Renal pelvis (tissue), 4 donors: ENCODE measurements around the gene PGM1. TPM values are rescaled to one million over a fixed set of nuclear protein-coding genes. Genes with fewer than 3 reads are reported as not detected.

Source experiments
- DNase-seq: peaks from one replicate; pipeline ENCODE4 v3.0.0-alpha.2; 2013
- polyA plus RNA-seq, 3 donors: library from polyadenylated mRNA; unstranded; fragments of 120-200 nt; gene quantifications; one replicate each; pipeline ENCODE4 v1.2.1, GENCODE V29; 2013; ENCODE audit not compliant: insufficient read length in 3 of 3

Gene PGM1
- polyA plus RNA-seq, 3 donors: 27.7 to 32.7 (median 28.8) TPM

GRCh38 chr1:63662841-63663240 is 69.6 kb downstream of the PGM1 start:
- DNase-seq: no peak

DNA sequence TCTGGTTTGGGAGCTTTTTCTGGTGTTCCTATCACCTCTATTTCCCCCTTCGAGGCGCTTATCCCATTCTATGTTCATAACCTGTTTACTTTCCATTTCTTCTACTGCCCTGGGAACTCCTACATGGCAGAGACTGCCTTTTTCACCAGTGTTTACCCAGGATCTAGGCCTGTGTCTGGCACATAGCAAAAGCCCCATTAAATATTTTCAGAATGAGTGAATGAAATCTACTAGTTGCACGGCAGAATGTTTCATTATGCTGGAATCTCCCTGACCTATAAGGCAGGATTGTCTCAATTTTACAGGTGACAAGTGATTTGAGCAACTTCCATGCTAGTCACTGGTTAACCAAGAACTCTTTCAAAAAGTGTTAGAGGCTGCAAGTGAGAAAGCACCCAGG is 70.1 kb downstream of the PGM1 start:
- no peak for DNase-seq

GRCh38 chr1:63663873-63664272 is 70.7 kb downstream of the PGM1 start:
- DNase-seq: no peak

DNA sequence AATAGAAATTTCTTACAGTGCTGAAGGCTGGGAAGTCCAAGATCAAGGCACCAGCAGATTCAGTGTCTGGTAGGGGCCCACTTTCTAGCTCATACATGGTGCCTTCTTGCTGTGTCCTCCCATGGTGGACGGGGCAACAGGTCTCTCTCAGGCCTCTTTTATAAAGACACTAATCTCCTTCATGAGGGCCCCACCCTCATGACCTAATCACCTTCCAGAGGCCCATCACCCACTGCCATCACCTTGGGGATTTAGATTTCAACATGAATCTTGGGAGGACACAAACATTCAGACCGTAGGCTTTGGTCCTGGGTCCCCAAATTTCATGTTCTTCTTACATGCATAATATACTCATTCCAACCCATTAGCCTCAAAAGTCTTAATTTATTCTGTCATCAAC is 71.5 kb downstream of the PGM1 start:
- no peak for DNase-seq

- no peak for DNase-seq
Observed at GRCh38 chr1:63665410-63665809, 72.2 kb downstream of the PGM1 start.

DNA sequence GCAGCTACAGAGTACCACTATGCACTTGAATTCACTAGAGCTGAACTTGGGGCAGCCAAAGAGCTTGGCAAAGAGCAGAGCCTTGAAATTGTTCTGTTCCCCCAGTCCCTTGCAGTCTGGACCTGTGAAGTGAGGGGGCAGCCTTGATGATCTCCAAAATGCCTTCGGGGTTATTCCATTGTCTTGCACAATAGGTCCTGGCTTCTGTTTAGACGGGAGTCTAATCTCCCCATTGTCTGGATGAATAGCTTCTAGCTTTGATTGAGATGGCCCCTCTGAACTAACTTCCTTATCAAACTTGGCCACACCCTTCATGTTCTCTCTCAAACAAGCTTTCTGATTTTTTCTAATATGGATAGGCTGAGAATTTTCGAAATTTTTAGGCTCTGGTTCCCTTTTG is 72.6 kb downstream of the PGM1 start:
- DNase-seq: no peak

DNA sequence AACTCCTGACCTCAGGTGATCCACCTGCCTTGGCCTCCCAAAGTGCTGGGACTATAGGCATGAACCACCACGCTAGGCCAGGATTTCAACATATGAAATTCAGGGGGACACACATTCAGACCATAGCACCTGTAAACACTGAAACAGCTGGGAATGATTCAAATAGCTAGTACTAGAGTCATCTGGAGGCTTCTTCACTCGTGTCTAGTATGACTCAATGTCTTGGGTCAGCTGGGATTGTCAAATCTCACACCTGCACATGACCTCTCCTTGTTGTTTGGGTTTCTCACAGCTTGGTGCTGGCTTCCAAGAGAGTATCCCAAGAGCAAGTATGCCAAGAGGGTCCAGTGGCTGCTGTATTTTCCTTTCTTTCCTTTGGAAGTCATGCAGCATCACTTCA is 75.1 kb downstream of the PGM1 start:
- DNase-seq: no peak

- no peak for DNase-seq
Observed at GRCh38 chr1:63669151-63669961, 76.1 kb downstream of the PGM1 start.

DNA sequence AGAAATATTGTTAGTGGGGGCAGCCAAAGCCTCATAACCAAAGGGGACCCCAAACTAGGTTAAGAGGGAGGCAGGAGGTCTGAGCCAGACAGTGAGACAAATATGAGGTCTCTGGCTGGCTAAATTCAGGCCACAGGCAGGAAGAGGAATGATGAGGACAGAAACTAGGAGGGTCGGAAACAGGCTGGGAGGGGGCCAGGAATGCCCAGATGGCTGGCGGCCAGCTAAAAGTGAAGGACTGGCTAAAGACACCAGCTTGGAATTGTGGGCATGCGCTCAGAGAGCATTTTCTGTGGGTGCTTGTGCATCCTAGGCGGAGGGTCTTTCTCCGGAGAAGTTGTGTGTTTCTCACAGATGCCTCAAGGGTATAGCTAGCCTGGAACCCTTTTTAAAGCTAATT is 77.0 kb downstream of the PGM1 start:
- no peak for DNase-seq

GRCh38 chr1:63671514-63671913 is 78.3 kb downstream of the PGM1 start:
- DNase-seq: no peak

DNA sequence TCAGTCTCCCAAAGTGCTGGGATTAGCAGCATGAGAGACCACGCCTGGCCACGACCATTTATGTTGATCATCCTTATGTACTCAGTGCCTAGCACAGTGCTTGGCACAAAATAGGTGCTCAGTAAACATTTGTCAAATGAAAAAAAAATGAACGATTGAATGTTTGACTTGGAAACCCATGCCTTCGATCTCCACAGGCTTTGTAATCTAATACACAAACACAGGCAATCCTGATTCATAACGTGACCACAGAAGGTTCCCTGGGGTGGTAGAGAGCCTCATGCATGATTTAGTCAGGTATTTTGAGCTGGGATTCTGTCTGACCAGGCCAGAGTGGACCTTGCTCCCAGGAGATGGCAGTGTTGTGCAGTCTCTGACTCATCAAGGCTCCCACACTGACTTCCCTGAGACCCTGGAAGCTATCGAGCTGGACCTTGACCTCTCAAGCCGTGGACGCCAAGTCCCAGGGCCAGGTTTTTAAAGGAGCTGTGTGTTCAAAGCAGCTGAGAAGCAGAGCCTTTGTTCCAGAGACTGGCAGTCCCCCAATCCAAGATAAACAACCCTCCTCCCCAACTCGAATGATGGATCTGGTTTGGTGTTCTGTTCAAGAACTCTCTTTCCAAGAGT is 81.1 kb downstream of the PGM1 start:
- peak; percentile 84 for DNase-seq

GRCh38 chr1:63674865-63675419 is 81.7 kb downstream of the PGM1 start:
- DNase-seq: no peak

GRCh38 chr1:63675420-63675931 is 82.3 kb downstream of the PGM1 start:
- DNase-seq: no peak

DNA sequence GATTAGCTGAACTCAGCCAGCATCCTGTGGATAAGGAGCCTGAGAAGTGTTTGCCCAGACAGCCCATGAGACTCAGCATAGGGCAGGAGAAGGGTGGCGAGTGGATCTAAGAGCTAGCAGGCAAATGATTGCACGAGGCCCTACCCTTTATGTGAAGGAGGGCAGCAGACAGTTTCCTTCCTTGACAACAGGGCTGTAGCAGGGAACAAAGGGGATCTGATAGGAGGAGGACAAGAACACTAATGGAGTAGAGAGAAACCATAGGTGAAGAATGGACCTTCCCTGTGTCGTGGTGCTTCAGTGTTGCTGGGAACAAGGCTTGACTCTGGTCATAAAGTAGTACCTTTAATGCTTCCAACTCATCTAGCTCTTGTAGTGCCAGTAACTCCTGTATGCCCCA is 84.3 kb downstream of the PGM1 start:
- no peak for DNase-seq

- DNase-seq: no peak
Observed at GRCh38 chr1:63678200-63678599, 85.0 kb downstream of the PGM1 start.

- no peak for DNase-seq
Observed at GRCh38 chr1:63679076-63679475, 85.9 kb downstream of the PGM1 start.

DNA sequence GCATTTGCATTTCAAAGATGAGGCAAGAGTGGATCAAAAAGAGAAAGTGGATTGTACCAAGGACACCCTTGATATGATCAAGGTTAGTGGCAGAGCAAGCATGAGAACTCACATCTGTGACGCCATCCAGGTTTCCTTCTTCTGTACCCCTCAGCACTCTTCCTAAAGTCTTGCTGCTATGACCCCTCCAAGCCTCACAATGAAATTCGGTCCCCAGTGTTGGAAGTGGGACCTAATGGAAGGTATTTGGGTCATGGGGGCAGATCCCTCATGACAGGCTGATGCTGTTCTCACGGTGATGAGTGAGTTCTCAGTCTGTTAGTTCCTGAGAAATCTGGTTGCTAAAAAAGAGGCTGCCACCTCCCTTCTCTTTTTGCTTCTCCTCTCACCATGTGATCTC is 86.4 kb downstream of the PGM1 start:
- DNase-seq: no peak

DNA sequence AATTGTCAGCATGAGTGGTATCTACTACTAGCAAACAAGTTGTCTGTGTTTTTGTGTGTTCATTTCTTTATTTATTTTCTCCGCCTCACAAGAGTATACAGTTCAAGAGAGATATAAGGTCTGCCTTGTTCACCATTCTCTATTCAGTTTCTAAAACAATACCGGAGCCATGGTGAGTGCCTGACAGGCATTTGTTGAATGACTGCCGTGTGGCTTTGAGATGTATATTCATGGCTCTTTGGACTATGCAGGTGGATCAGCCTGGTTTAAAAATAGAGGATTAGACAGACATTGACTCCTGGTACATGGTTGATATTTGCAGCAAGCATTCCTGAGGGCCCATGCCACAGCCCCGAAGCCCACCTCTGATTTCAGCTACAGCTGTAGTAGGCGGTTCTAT is 89.7 kb downstream of the PGM1 start:
- no peak for DNase-seq

GRCh38 chr1:63683759-63684158 is 90.5 kb downstream of the PGM1 start:
- no peak for DNase-seq

GRCh38 chr1:63686696-63687095 is 93.5 kb downstream of the PGM1 start:
- DNase-seq: no peak

GRCh38 chr1:63688302-63688890 is 95.2 kb downstream of the PGM1 start:
- no peak for DNase-seq

DNA sequence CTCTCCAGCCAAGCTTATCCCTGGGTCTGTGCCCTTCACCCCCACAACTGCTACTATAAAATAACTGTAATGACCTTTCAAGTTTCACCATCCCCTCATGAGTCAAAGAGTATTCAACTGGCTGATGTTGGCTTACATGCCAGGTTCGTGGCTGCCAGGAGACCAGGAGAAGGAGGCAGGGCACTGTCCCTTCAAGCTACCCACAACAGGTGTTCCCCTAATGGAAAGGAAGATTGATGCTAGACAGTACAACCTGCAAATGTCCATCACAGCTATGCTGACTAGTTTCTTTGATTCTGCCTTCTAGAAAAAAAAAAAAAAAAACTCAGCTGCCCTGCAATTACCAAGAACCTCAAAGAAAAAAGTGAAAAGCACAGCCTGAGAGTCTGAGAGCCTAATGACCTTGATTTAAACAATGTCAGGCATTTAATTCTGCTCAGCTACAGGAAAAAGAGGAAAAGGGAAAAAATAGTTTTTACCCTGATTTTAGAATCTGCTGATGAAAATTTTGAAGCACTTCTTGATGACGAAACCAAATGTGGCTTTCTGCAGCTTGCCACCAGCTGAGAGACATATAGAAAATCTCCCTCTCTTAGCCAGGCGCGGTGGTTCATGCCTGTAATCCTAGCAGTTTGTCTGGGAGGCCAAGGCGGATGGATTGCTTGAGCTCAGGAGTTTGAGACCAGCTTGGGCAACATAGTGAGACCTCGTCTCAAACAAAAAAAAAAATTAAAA is 97.9 kb downstream of the PGM1 start:
- DNase-seq: no peak
